GM18867 (cell line): ENCODE results near the gene MTMR4.
"Not testable (repeated sequence)": the region's sequence is repeated elsewhere in the genome, so short reads cannot be mapped to it uniquely, and the experiment has no call there.

Experiments used
- ATAC-seq: cut with Tn5 transposase; IDR thresholded peaks from one replicate; pipeline ENCODE4 v1.9.1; 2021; ENCODE audit warnings: mild to moderate bottlenecking, moderate library complexity; ENCODE audit not compliant: unreplicated experiment

The MTMR4 gene

GRCh38 chr17:58527306-58527705, 12.9 kb upstream of the MTMR4 start:
- ATAC-seq: no peak

GRCh38 chr17:58525239-58525638, 10.8 kb upstream of the MTMR4 start:
- ATAC-seq: no peak

GRCh38 chr17:58521680-58522079, 7.2 kb upstream of the MTMR4 start:
- ATAC-seq: no peak

- ATAC-seq: no peak
Measured at GRCh38 chr17:58520843-58521430, 6.5 kb upstream of the MTMR4 start.

- peak; percentile 78 for ATAC-seq
Measured at GRCh38 chr17:58517928-58518609, 3.6 kb upstream of the MTMR4 start.

- no peak for ATAC-seq
Measured at GRCh38 chr17:58517378-58517927, 3.0 kb upstream of the MTMR4 start.

GRCh38 chr17:58516644-58517377, 2.4 kb upstream of the MTMR4 start:
- ATAC-seq: no peak

GRCh38 chr17:58515286-58515685, 848 bp upstream of the MTMR4 start:
- no peak for ATAC-seq

- no peak for ATAC-seq
Measured at GRCh38 chr17:58514770-58515157, 326 bp upstream of the MTMR4 start.

- no peak for ATAC-seq
Measured at GRCh38 chr17:58513267-58513964, 1.0 kb downstream of the MTMR4 start.

- no peak for ATAC-seq
Measured at GRCh38 chr17:58510075-58510474, 4.4 kb downstream of the MTMR4 start.

- no peak for ATAC-seq
Measured at GRCh38 chr17:58508341-58509067, 5.9 kb downstream of the MTMR4 start.

GRCh38 chr17:58507123-58507634, 7.3 kb downstream of the MTMR4 start:
- ATAC-seq: no peak

GRCh38 chr17:58506354-58507080, 7.9 kb downstream of the MTMR4 start:
- ATAC-seq: no peak

- ATAC-seq: peak; percentile 83
Measured at GRCh38 chr17:58504826-58505351, 9.5 kb downstream of the MTMR4 start.

GRCh38 chr17:58503866-58504265, 10.6 kb downstream of the MTMR4 start:
- no peak for ATAC-seq

- ATAC-seq: not testable (repeated sequence)
Measured at GRCh38 chr17:58503134-58503533, 11.3 kb downstream of the MTMR4 start.

GRCh38 chr17:58501451-58501850, 13.0 kb downstream of the MTMR4 start:
- ATAC-seq: no peak

GRCh38 chr17:58498177-58498828, 16.1 kb downstream of the MTMR4 start:
- no peak for ATAC-seq
